Gastroesophageal sphincter (tissue), 4 donors: Measurements from ENCODE around the gene GADD45B. TPM values are rescaled to one million over a fixed set of nuclear protein-coding genes. Genes with fewer than 3 reads are reported as not detected.

ENCODE experiments used
- ATAC-seq: fragments of 150-250 bp; one replicate; pipeline ENCODE4 v1.9.1; 2016; ENCODE audit warnings: mild to moderate bottlenecking, moderate library complexity
- H3K27ac ChIP-seq, 4 donors: fragments of 200-600 bp; sonication (generic) in 3 of 4; 1 replicate in 3 of 4; 2 replicates in 1 of 4; pipeline ENCODE4 v1.5.1; 2016 to 2019
- H3K27me3 ChIP-seq: fragments of 200-600 bp; sonication (generic); one replicate; pipeline ENCODE4 v1.5.1; 2019
- H3K36me3 ChIP-seq, 2 donors: fragments of 200-600 bp; sonication (generic); one replicate each; pipeline ENCODE4 v1.5.1; 2019; ENCODE audit warnings: control low read depth in 1 of 2
- H3K4me1 ChIP-seq, 3 donors: fragments of 200-600 bp; sonication (generic); 1 replicate in 2 of 3; 2 replicates in 1 of 3; pipeline ENCODE4 v1.5.1; 2016 to 2019; ENCODE audit warnings: control low read depth in 2 of 3
- H3K4me3 ChIP-seq, 2 donors: fragments of 200-600 bp; sonication (generic); one replicate each; pipeline ENCODE4 v1.5.1; 2019; ENCODE audit warnings: mild to moderate bottlenecking in 1 of 2, moderate library complexity in 1 of 2
- H3K9me3 ChIP-seq, 3 donors: fragments of 200-600 bp; sonication (generic); one replicate each; pipeline ENCODE4 v1.5.1; 2017 to 2019; ENCODE audit warnings: control low read depth in 2 of 3
- EP300 ChIP-seq: sonication (generic); formaldehyde crosslinking; IDR thresholded peaks from one replicate; pipeline ENCODE4 v1.6.1; 2017; ENCODE audit warnings: antibody characterized with exemption, mild to moderate bottlenecking
- POLR2A ChIP-seq, 2 donors: fragments of 450-650 bp; IDR thresholded peaks; one replicate each; pipeline ENCODE4 v1.6.1; 2017; ENCODE audit warnings: antibody characterized with exemption in 2 of 2, mild to moderate bottlenecking in 2 of 2, moderate library complexity in 1 of 2
- POLR2AphosphoS5 ChIP-seq: sonication (generic); formaldehyde crosslinking; IDR thresholded peaks from one replicate; pipeline ENCODE4 v1.6.1; 2017; ENCODE audit warnings: antibody characterized with exemption
- WGBS, 2 donors: methylation state at CpG; one replicate each; pipeline ENCODE4 v1.1.5; 2018; ENCODE audit warnings: low coverage in 1 of 2; 5-methylcytosine and 5-hydroxymethylcytosine counted together
- total RNA-seq, 4 donors: library from RNA; depleted of rRNA; stranded (reverse); fragments of >200 nt; gene quantifications; one replicate each; pipeline ENCODE4 v1.1.0, GENCODE V29; 2016
- TF ChIP-seq, protein P1 (sequence below), 4 experiments: fragments of 200-600 bp in 2 of 4; fragments of 450-650 bp in 2 of 4; sonication (generic) in 1 of 4; IDR thresholded peaks; one replicate each; pipeline ENCODE4 v1.5.1; 2017 to 2019; ENCODE audit warnings: antibody characterized with exemption in 4 of 4, mild to moderate bottlenecking in 2 of 4, moderate library complexity in 2 of 4

GADD45B gene, protein sequence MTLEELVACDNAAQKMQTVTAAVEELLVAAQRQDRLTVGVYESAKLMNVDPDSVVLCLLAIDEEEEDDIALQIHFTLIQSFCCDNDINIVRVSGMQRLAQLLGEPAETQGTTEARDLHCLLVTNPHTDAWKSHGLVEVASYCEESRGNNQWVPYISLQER
- 100 to 1,000 TPM in 1 of 4 donors, 10 to 100 TPM in 3; 69.9 to 374 (median 88.7) TPM for total RNA-seq

DNA sequence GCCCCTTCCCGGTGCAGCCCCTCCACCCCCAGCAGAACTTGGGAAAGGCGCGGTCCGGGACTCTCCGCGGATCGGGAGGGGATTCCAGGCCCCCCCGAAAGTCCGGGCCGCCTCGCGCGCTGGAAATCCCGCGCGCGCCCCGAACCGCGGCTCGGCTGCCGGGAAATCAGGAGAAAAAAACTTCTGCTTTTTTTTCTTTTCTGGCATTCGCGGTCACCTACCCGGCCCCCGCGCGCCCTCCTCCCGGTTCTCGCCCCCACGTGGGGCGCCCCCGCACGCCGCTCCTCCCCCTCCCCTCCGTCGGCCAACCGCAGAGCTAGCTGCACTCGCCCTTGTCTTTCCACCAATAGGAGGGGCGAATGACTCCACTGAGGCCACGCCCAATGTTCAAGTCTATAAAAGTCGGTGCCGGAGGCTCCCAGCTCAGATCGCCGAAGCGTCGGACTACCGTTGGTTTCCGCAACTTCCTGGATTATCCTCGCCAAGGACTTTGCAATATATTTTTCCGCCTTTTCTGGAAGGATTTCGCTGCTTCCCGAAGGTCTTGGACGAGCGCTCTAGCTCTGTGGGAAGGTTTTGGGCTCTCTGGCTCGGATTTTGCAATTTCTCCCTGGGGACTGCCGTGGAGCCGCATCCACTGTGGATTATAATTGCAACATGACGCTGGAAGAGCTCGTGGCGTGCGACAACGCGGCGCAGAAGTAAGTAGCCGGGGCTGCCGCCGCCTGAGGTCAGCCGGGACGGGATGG lies at the start of gene GADD45B:
Gene GADD45B, plus strand, starts transcription at position 426 of the 749 bp plus-strand sequence. Its CDS starts 232 bp downstream, at position 658.
- Histone ChIP-seq H3K4me1 (peaks cover 0 to 42% (median 6%) of the 10 kb centered on the region in 3 donors), H3K27me3 (no peaks in the 10 kb centered on the region), H3K9me3 (no peaks in the 10 kb centered on the region), H3K4me3 (peak within 1 kb of the TSS; percentile 83 to 92), H3K36me3 (peaks cover 0 to 11% of the 10 kb centered on the region in 2 donors), H3K27ac (peak within 1 kb of the TSS; percentile 86 to 94 (median 92))
- ATAC-seq = peak; percentile 79
- TF ChIP-seq EP300 = no peak
- peak; percentile 100 for TF ChIP-seq POLR2AphosphoS5
- peak; percentile 100 for TF ChIP-seq POLR2A (IDR thresholded peaks at IDR 0.05)
- TF ChIP-seq, protein P1, sequence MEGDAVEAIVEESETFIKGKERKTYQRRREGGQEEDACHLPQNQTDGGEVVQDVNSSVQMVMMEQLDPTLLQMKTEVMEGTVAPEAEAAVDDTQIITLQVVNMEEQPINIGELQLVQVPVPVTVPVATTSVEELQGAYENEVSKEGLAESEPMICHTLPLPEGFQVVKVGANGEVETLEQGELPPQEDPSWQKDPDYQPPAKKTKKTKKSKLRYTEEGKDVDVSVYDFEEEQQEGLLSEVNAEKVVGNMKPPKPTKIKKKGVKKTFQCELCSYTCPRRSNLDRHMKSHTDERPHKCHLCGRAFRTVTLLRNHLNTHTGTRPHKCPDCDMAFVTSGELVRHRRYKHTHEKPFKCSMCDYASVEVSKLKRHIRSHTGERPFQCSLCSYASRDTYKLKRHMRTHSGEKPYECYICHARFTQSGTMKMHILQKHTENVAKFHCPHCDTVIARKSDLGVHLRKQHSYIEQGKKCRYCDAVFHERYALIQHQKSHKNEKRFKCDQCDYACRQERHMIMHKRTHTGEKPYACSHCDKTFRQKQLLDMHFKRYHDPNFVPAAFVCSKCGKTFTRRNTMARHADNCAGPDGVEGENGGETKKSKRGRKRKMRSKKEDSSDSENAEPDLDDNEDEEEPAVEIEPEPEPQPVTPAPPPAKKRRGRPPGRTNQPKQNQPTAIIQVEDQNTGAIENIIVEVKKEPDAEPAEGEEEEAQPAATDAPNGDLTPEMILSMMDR (IDR thresholded peaks at IDR 0.05) = peak in 2 of 4 experiments; percentile 14 to 35
- 0% methylated on average over 7 of the region's 70 CpGs; no CpG with 5 or more reads in 1 of the 2 donors for WGBS, 2 donors

DNA sequence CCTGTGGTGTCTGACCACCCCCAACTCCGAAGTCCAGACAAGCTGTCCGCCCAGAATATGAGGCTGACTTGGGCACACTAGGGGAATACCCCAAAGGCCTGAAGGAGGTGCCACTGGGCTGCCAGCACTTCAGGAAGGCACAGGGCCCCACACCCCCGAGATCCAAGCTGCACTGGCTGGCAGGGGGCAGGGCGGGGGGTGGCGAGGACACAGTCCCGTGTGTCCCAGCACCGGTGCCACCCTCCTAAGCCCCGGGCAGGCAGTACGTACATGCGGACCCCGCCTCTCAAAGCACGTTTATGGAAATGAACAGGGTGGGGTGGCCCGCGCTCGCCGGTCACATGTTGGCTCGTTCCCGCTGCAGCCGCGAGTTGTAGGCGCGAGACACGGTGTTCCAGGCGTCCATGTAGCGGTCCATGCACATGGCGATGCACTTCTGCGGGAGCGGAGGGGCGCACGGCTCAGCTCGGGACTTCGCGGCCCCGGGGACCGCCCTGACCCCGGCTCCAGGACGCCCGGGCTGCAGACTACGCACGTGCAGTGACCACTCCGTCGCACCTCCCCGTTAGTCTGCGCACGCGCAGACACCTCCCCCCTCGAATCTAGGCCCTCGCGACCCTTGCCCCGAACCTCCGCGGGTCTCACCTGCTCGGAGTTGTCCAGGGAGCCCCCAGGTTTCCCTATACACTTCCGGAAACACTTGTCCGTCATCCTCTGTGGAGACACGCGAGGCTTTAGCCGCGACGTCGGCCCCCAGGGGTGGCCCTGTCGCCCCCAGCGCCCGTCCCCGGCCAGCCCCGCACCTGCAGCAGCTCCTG lies 49.1 kb upstream of the GADD45B start:
- Histone ChIP-seq H3K9me3 (no peaks in the 10 kb centered on the region), H3K4me3 (peak overlapping the region; percentile 79 to 90), H3K4me1 (peaks cover 3 to 51% (median 27%) of the 10 kb centered on the region in 3 donors), H3K27me3 (no peaks in the 10 kb centered on the region), H3K27ac (peak overlapping the region; percentile 89 to 98 (median 96)), H3K36me3 (peaks cover 0 to 27% of the 10 kb centered on the region in 2 donors)
- peak; percentile 9 for ATAC-seq
- TF ChIP-seq, protein P1 (IDR thresholded peaks at IDR 0.05) = no peak
- TF ChIP-seq EP300 (no peak), POLR2AphosphoS5 (no peak), POLR2A (IDR thresholded peaks at IDR 0.05) (no peak)
- WGBS, 2 donors = 2 to 40% methylated on average over 1 to 8 of the region's 66 CpGs

DNA sequence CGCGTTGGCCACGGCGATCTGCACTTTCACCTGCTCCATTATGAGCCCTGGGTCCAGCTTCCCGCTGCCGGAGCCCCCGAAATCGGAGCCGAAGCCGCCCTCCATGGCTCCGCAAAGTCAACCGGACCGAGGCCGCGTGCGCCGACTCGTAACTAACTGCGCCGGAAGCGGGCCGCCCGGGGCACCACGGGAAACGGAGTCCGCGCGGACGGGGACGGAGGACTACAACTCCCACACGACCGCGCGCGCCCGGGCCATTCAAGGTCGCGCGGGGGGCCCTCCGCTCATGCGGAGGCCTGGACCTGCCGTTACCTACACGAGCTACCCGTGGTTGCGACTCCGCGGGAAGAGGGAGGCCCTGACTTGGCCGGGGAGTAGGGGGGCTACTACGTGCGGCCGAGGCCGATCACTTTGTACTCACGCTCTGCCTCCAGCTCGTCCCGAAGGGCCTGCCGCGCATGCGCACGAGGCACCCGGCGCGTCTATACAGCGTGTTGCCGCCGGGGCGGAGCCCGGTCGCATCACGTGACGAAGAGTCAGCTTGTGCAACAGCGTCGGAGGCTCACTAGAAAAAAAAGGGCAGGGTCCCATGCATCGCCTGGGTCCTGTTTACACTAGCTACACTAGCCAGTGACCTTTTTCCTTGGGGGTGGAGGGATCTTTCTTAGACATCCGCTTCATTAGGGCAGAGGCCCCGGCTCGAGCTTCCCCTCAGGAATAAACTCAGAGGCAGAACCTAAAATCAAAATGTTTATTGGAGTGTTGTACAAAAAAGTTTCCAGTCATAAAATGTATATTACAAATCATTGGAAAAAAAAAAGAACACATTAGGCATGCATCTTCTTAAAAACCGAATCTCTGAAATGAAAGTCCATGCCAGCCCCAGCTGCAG lies 48.3 kb upstream of the GADD45B start, which contains the start of gene TIMM13:
Gene TIMM13, minus strand, starts transcription at position 158 of the 892 bp plus-strand sequence. Its CDS starts 53 bp downstream, at position 105.
- peak within 1 kb of the TSS; percentile 79 to 90 for H3K4me3 ChIP-seq
- peak; percentile 96 for ATAC-seq
- TF ChIP-seq, protein P1 (IDR thresholded peaks at IDR 0.05) = no peak
- TF ChIP-seq POLR2AphosphoS5 (peak; percentile 62), POLR2A (IDR thresholded peaks at IDR 0.05) (peak; percentile 28 to 60)
- peaks cover 3 to 51% (median 27%) of the 10 kb centered on the region in 3 donors for H3K4me1 ChIP-seq
- peak within 1 kb of the TSS; percentile 89 to 98 (median 96) for H3K27ac ChIP-seq
- 0 to 1% methylated on average over 5 to 9 of the region's 77 CpGs for WGBS, 2 donors
- H3K27me3 ChIP-seq = no peaks in the 10 kb centered on the region
- peaks cover 0 to 34% of the 10 kb centered on the region in 2 donors for H3K36me3 ChIP-seq
- no peaks in the 10 kb centered on the region for H3K9me3 ChIP-seq

DNA sequence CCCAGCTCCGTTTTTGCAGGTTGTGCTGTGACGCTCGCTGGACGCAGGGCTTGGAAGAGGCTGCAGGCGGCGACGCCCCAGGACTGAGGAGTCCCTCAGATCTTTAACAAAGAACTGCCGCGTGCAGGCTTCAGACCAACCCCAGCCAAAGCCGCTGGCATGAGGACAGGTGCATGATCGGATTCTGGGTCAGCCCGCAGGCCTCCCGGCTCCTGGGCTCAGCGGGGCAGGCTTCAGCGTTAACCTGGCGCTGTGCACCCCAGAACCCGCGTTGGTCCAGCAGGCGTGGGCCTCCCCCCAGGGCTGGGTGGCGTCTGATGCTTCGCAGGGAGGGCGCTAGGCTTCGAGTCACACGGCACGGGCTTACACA lies 47.6 kb upstream of the GADD45B start:
- TF ChIP-seq POLR2A (IDR thresholded peaks at IDR 0.05) = no peak
- no peak for TF ChIP-seq EP300
- TF ChIP-seq, protein P1 (IDR thresholded peaks at IDR 0.05) = no peak
- TF ChIP-seq POLR2AphosphoS5 = no peak
- H3K4me3 ChIP-seq = peak overlapping the region; percentile 79 to 90
- peaks cover 3 to 51% (median 27%) of the 10 kb centered on the region in 3 donors for H3K4me1 ChIP-seq
- H3K36me3 ChIP-seq = peaks cover 0 to 34% of the 10 kb centered on the region in 2 donors
- peak overlapping the region; percentile 89 to 98 (median 96) for H3K27ac ChIP-seq
- ATAC-seq = no peak
- no peaks in the 10 kb centered on the region for H3K27me3 ChIP-seq
- WGBS, 2 donors = 14 to 15% methylated on average over 5 to 12 of the region's 25 CpGs
- no peaks in the 10 kb centered on the region for H3K9me3 ChIP-seq
